ENCODE results near the gene XCL2.
"Not testable (repeated sequence)": the region's sequence is repeated elsewhere in the genome, so short reads cannot be mapped to it uniquely, and the experiment has no call there.

XCL2 gene

DNA sequence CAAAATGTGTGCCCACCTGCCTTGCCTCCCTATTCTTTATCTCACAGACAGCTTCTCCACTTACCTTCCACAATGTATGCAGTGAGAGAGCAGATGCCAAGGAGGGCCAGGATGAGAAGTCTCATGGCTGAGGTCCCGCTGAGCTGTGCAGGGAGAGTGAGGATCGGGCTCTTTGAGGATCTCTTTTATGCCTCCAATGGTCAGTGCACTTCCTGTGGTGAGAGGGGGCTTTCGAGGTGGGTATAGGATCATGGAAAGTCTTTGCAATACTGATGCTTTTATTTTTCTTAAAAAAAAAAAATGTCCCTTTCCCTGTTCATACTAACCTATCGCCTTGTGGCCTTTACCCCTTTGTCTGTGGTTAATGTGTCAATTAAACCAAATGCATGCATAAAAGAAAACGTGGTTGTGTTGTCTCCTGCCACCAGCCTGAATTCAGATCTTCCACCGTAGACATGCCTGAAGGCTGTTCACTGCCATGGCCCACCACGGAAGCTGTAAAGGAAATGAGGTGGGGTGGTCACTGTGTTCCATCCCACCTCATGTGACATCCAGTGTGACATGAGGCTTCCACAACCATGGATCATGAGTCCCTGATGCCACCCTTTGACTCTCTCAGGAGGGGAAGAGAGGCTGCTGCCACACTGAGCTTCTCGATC, at the start of gene XCL2:
Gene XCL2 (minus strand): TSS at position 158 of the 659 bp plus-strand sequence. CDS start 33 bp downstream, at position 125.
- not testable (repeated sequence) for H3K4me3 ChIP-seq (replicated peaks; ENCODE audit: low read depth, low read length); DNase-seq (ENCODE audit: extremely low read depth, low read depth)

DNA sequence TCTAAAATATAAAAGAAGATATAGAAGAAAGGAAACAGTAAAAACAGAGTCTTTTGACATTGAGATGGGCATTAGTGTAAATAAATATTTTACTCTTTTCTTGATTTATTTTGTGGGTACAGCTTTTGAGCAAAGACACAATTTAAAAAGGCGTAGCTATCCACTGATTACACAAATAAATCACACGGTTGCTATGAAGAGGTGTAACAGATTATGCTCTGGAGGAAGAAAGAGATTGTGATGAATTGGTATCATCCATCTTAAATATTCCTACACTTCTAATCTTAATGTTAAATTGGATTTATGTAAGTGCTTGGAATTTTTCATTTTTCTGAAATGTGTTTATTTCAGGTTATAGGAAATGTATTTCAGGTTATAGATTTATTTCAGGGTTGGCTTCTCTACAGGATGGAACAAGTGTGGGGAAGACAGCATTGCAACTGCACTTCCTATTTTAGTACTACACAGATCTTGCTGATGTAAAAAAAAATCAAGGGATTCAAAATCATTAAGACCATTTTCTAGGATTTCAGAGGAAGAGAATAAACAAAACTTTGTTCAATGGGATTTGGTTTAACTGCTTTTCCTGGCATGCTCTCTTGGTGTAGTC, 47.9 kb upstream of the XCL2 start:
- H3K4me3 ChIP-seq (replicated peaks; ENCODE audit: low read depth, low read length): no peak overlapping the region
- DNase-seq (ENCODE audit: extremely low read depth, low read depth): no peak
- no peak for TF ChIP-seq CTCF (IDR thresholded peaks at IDR 0.05; ENCODE audit: low read depth, low read length, missing control alignments)

DNA sequence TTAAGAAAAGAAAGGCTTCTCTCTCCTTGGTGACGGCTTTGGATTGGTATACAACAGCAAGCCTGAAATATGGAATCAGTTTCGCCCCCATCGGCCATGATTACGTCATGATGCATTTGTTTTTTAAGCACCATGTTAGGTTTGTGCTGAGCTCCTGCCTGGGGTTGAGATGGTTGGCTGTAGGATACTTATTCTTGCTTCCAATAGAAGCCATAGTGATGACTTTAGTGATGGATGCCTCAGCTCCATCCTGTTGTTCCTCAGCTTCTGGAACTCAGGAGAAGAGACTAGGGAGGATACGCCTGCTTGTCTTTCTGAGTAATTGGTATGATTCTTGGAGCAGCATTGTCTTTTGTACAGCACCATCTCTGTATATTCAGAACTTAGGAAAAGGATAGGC, 47.3 kb upstream of the XCL2 start:
- H3K4me3 ChIP-seq (replicated peaks; ENCODE audit: low read depth, low read length): no peak overlapping the region
- no peak for TF ChIP-seq CTCF (IDR thresholded peaks at IDR 0.05; ENCODE audit: low read depth, low read length, missing control alignments)
- no peak for DNase-seq (ENCODE audit: extremely low read depth, low read depth)

DNA sequence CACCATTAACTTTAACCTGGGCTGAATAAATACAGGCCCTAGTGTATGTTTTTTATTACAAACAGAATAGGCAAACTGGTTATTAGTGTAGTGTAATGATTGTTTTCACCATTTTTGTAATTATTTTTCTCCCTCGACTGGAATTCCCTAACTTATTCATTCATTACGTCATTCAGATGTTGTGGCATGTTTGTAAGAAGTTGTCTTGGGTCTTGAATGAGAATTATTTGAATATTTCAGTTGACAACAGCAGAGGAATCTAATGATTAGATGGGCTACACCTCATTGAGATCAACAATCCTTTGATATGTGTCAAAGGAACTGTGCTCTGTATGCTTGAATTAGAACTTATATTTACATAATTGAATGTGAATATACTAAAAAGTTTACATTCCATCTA, 45.4 kb upstream of the XCL2 start:
- TF ChIP-seq CTCF (IDR thresholded peaks at IDR 0.05; ENCODE audit: low read depth, low read length, missing control alignments): no peak
- no peak for DNase-seq (ENCODE audit: extremely low read depth, low read depth)
- H3K4me3 ChIP-seq (replicated peaks; ENCODE audit: low read depth, low read length): no peak overlapping the region

- H3K4me3 ChIP-seq (replicated peaks; ENCODE audit: low read depth, low read length): no peak overlapping the region
- no peak for DNase-seq (ENCODE audit: extremely low read depth, low read depth)
- TF ChIP-seq CTCF (IDR thresholded peaks at IDR 0.05; ENCODE audit: low read depth, low read length, missing control alignments): no peak
These were observed 42.1 kb upstream of the XCL2 start for GRCh38 chr1:168585937-168586336.

DNA sequence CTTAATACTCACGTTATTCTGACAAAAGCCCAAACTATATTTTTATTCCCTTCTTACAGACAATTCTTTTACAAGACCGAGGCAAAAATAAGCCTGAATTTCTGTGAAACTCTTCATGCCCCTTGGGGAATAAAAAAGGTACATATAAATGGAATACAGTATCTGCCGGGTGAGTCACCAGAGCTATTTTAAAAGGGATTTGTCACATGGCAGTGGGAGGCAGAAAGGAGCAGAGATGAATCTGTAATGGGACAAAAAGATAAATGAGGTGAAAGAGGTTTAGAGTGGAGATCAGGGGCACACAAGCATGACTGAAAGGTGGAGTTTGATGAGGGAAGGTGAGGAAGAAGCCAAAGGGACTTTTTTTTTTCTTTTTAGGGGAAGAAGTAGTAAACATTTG, 41.4 kb upstream of the XCL2 start:
- TF ChIP-seq CTCF (IDR thresholded peaks at IDR 0.05; ENCODE audit: low read depth, low read length, missing control alignments): no peak
- DNase-seq (ENCODE audit: extremely low read depth, low read depth): no peak
- no peak overlapping the region for H3K4me3 ChIP-seq (replicated peaks; ENCODE audit: low read depth, low read length)

DNA sequence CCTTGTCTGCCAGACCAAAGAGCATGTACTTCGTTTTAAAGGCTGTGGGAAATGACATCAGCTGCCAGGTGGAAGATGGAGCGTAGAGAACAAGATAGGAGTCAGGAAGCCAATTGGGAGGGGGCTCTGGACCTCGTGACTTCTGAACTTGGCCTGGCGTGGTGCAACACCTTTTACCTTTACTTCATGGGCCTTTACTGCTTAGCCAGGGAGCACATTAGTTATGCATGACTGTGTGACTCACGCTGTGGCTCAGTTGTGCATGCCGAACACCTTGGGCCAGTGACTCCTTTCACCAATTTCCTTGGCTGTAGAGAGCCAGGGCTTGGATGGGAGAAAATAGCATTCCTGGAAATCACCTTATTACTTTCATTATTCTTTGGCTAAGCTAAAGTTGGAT, 39.8 kb upstream of the XCL2 start:
- TF ChIP-seq CTCF (IDR thresholded peaks at IDR 0.05; ENCODE audit: low read depth, low read length, missing control alignments): no peak
- DNase-seq (ENCODE audit: extremely low read depth, low read depth): no peak
- H3K4me3 ChIP-seq (replicated peaks; ENCODE audit: low read depth, low read length): no peak overlapping the region
